ENCODE measurements around the gene TBC1D7.

GRCh38 chr6:13277231-13277630, 51.1 kb downstream of the TBC1D7 start:
- no peak for TF ChIP-seq CTCF (IDR thresholded peaks at IDR 0.05)
- TF ChIP-seq POLR2A (IDR thresholded peaks at IDR 0.05), result no peak

Data from uterus (tissue), 2 donors.